ENCODE results near the gene ETV3. TPM values are rescaled to one million over a fixed set of nuclear protein-coding genes. Genes with fewer than 3 reads are reported as not detected.

The ETV3 gene
- 18.0 and 18.4 TPM in 2 replicates for total RNA-seq

DNA sequence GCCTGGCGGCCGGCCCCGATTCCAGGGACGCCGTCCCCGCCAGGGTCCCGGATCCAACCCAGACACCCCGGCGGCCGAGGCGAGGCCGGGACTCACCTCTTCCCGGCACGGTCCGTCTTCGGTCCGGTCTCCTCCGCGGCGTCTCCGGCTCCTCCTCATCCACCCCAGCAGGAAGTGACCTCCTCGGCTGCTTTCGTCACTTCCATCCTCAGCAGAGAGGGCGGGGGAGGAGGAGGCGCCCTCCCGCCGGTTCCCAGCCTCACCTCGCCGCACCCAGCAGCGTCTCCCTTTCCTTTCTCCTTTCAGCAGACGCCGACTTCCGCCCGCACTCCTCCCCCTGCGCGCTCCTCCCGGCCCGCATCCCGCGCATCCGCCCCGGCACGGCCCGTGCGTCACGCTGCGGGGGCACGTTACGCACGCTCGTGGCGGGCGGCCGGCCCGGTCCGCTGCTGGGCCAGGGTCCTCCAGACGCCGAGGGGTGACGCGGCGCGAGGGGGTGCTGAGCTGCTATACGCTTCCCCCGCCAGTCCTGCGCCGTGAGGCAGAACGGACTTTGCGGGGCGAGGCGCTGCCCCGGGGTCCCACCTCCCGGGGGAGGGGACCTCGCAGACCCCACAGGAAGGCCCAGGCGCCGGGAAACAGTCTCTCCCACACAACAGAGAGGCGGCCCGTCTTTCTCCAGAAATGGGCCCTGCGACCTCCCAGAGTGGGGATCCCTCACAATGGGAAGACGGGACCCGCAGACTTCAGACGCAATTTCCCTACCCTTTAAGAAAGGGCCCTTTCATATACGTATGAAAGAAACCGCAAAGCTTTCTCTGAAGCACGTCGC, at the start of gene ETV3:
Gene ETV3 (minus strand): TSS at position 176 of the 832 bp plus-strand sequence. CDS start 2,043 bp downstream, outside the sequence.

DNA sequence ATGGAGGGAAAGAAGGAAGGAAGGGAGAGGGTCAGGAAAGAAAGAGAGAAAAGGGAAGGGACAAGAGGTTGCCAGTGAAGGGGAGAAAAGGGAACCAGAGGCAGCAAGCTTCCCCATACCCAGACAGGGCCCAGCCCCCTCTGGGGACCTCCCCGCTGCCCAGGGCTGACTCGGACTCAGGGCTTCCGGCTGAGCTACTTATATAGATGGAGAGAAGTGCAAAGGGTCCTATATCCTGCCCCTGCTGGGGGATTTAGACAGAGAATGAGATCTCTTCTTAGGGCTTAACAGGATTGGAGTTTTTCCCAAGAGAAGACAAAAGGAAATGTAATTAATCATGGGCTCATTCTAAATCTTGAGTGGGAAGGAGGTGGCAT, 38.6 kb downstream of the ETV3 start, which contains the start of gene ETV3L:
Gene ETV3L (minus strand): TSS at position 176 of the 377 bp plus-strand sequence. CDS start 285 bp downstream, outside the sequence.

Other genes starting within 250 kb of the ETV3 start
- 4.2 and 5.5 TPM in 2 replicates for gene PEAR1, start 244.7 kb downstream of the ETV3 start, total RNA-seq
- not detected in 2 replicates for gene LRRC71, start 217.8 kb downstream of the ETV3 start, total RNA-seq
- gene ARHGEF11, start 92.7 kb downstream of the ETV3 start, total RNA-seq: 31.0 and 32.8 TPM in 2 replicates
- gene ETV3L, start 38.6 kb downstream of the ETV3 start, total RNA-seq: not detected in 2 replicates